GM18519 (cell line): ENCODE measurements around the gene TMEM80.
"Not testable (repeated sequence)": the region's sequence is repeated elsewhere in the genome, so short reads cannot be mapped to it uniquely, and the experiment has no call there.

Experiments
- ATAC-seq: cut with Tn5 transposase; IDR thresholded peaks from one replicate; pipeline ENCODE4 v1.9.1; 2021; ENCODE audit warnings: mild to moderate bottlenecking, moderate library complexity; ENCODE audit not compliant: unreplicated experiment, low FRiP score

The TMEM80 gene

DNA sequence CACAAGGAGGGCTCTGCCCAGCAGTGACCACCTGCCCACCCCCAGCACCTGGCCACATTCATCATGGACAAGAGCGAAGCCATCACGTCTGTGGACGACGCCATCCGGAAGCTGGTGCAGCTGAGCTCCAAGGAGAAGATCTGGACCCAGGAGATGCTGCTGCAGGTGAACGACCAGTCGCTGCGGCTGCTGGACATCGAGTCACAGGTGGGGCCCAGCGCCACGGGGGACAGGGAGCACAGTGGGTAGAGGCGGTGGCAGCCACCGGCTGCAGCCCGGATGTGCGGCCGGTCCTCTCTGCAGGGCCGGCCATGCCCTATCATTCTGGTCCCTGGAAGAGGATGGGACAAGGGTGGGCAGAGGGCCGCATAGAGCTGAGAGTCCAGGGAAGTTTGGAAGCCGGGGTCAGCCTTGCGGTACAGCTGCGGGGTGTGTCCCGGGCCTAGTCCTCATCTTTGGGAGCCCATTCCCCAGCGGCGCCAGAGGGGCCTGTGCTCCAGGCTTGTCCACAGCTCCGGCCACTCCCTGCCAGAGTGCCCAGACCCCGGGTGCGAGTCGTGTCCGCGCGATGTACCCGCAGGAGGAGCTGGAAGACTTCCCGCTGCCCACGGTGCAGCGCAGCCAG is 24.5 kb downstream of the TMEM80 start:
- ATAC-seq: no peak

DNA sequence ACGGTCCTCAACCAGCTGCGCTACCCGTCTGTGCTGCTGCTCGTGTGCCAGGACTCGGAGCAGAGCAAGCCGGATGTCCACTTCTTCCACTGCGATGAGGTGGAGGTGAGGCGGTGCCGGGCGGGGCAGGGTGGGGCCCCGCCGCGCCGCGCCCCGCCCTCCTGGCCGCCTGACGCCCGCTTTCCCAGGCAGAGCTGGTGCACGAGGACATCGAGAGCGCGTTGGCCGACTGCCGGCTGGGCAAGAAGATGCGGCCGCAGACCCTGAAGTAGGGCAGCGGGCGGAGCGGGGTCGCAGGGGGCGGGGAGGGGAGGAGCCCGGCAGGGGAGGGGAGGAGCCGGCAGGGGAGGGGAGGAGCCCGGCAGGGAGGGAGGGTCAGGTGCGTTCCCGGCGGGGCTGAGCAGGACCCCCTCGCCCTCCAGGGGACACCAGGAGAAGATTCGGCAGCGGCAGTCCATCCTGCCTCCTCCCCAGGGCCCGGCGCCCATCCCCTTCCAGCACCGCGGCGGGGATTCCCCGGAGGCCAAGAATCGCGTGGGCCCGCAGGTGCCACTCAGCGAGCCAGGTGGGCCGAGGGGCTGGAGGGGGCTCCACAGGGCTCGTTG is 25.1 kb downstream of the TMEM80 start:
- ATAC-seq: no peak

DNA sequence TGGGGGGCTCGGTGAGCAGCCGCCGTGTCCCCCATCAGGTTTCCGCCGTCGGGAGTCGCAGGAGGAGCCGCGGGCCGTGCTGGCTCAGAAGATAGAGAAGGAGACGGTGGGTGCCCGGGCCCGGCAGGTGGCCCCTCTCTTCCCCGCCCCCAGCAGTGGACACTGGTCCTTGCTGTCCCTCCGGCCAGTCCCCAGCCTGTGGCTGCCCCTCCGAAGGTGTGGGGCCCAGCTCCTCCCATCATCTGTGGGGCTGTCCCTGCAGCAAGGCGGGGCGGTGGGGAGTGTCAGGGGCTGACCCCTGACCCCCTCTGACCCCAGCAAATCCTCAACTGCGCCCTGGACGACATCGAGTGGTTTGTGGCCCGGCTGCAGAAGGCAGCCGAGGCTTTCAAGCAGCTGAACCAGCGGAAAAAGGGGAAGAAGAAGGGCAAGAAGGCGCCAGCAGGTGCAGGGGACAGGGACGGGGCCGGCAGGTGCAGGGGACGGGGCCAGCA is 25.7 kb downstream of the TMEM80 start:
- no peak for ATAC-seq

DNA sequence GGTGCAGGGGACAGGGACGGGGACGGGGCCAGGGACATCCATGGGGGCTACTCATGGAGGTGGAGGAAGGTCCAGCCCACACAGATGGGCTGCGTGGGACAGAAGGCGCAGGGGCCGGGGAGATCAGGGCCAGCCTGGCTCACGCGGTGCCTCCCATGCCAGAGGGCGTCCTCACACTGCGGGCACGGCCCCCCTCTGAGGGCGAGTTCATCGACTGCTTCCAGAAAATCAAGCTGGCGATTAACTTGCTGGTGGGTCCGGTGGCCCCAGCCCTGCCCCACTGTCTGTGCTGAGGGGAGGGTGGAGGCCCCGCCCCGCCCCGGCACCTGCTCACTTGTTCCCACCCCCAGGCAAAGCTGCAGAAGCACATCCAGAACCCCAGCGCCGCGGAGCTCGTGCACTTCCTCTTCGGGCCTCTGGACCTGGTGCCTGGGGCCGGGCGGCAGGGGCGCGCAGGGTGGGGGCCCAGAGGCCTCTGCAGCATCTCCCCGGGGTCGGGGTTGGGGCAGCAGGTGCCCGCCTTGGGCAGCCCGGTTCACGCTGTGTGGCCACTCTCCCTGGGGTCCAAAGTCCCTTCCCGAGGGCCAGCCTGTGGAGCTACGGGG is 26.2 kb downstream of the TMEM80 start:
- no peak for ATAC-seq

- ATAC-seq: no peak
Measured at GRCh38 chr11:722346-722811, 26.8 kb downstream of the TMEM80 start.

DNA sequence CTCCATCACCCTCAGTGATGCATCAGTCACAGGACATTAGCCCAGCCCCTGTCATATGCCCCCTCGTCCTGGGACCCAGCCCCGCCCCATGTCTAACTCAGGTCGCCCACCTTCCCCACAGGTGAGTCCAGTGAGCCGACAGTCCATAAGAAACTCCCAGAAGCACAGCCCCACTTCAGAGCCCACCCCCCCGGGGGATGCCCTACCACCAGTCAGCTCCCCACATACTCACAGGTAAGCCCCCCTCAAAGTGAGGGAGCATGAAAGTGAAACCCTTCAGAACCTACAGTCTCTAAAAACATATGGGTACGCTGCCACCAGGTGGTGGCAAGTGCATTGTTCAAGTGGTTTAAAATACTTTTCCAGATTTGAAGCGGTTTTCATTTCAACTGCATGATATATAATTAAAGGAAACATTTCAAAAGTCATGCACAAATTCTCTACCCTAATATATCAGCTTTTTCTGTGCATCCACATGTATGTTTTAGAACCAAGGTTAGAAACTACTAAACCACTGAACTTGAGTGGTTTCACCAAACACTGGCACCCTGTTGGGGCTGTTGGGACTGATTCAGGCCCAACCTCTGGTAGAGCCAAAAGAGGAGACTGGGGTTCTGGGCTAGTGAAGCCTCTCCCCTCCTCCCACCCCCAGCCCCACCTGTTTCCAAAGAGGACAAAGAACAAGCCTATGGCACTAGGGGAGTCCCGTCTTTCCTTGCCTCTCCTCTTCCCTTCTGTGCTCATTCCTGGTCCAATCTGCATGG is 27.7 kb downstream of the TMEM80 start:
- no peak for ATAC-seq

- ATAC-seq: no peak
Measured at GRCh38 chr11:724049-724777, 28.6 kb downstream of the TMEM80 start.

GRCh38 chr11:724778-725386 is 29.3 kb downstream of the TMEM80 start:
- no peak for ATAC-seq

- ATAC-seq: no peak
Measured at GRCh38 chr11:725624-726202, 30.1 kb downstream of the TMEM80 start.

DNA sequence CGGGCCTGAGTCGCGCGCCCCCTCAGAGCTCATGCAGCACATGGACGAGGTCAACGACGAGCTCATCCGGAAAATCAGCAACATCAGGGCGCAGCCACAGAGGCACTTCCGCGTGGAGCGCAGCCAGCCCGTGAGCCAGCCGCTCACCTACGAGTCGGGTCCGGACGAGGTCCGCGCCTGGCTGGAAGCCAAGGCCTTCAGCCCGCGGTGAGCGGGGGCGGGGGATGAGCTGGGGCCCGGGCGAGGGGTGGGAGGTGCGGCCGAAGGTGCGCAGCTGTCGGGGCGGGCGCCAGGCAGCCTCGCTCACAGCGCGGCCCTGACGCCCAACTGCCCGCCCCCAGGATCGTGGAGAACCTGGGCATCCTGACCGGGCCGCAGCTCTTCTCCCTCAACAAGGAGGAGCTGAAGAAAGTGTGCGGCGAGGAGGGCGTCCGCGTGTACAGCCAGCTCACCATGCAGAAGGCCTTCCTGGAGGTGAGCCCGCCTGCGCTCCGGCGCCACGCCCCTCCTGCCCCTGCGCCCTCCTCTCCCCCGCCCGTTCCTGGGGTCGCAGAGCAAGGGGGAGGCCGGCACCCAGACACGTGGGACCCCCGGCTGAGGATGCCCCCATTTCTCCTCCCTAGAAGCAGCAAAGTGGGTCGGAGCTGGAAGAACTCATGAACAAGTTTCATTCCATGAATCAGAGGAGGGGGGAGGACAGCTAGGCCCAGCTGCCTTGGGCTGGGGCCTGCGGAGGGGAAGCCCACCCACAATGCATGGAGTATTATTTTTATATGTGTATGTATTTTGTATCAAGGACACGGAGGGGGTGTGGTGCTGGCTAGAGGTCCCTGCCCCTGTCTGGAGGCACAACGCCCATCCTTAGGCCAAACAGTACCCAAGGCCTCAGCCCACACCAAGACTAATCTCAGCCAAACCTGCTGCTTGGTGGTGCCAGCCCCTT is 30.9 kb downstream of the TMEM80 start:
- no peak for ATAC-seq

GRCh38 chr11:727281-727701 is 31.7 kb downstream of the TMEM80 start:
- no peak for ATAC-seq

GRCh38 chr11:727859-728748 is 32.5 kb downstream of the TMEM80 start:
- ATAC-seq: no peak

DNA sequence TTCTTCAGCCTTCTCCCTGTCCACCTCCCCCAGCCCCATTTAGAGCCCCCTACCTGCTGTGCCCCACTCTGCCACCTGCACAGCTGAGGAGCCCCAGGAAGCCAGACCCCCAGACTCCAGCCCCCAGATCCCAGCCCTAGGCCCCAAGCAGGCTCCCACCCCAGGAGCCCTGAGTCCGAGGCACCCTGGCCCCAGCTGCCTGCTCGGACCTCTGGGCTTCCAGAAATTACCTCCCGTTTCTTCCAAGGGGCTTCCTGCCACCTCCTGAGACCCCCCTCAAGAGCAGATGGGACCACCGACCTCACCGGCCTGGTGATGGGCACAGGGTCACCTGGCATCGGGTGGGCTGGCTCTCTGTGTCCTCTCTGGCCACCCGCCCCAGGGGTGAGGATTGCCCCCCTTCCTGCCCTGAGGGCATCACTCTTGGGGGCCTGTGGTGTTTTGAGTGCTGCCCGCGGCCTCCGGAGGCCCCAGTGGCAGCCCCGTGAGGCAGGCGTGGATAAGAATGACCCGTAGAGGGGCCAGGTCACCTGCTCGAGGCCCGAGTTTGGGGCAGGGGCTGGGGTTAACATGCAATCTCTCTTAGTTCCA is 33.4 kb downstream of the TMEM80 start:
- no peak for ATAC-seq

- ATAC-seq: no peak
Measured at GRCh38 chr11:729492-730074, 34.0 kb downstream of the TMEM80 start.

DNA sequence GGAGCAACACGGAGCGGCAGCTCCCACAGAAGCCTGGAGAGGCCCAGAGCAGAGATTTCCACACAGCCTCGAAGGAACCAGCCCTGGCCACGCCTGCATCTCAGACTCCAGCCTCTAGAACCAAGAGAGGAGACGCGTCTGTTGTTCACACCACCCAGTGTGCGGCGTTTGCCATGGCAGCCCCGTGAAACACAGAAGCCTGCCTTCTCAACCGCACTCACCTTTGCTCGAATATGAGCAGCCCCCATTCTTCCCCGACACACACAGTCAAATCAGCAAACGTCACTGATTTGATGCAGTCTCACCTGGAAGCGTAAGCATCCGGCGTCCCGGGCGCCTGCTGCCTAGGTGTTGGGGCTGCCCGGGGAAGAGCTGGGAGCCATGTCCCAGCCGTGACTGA is 37.5 kb downstream of the TMEM80 start:
- ATAC-seq: no peak

- ATAC-seq: not testable (repeated sequence)
Measured at GRCh38 chr11:734541-734940, 38.9 kb downstream of the TMEM80 start.

DNA sequence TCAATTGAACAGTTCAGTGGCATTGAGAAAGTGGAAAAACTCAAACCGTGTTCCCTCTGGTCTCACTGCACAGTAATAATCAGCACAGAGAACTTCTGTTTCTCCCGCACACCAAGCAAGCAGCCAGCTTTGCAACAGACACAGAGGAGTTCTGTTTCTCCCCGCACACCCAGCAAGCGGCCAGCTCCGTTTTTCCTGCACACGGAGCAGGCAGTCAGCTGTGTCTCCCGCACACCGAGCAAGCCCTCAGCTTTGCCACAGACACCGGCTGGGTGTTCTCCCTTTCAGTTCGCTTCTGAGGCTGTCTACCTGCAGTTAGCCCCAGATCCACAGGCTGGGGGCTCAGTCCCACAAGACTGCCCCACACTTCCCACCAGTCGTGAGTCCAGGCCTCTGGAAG is 41.8 kb downstream of the TMEM80 start:
- no peak for ATAC-seq
